Activated naive CD4-positive, alpha-beta T cell treated with Interleukin-2 at 50 U/mL for 16 hours (primary cell): Measurements from ENCODE around the gene PSD4.

Experiments used
- DNase-seq: peaks from one replicate; pipeline ENCODE4 v3.0.0-alpha.2; 2020

The PSD4 gene

GRCh38 chr2:113185664-113186432 is 12.1 kb downstream of the PSD4 start:
- DNase-seq, result no peak

- DNase-seq, result no peak
Observed at GRCh38 chr2:113186433-113186796, 12.6 kb downstream of the PSD4 start.

DNA sequence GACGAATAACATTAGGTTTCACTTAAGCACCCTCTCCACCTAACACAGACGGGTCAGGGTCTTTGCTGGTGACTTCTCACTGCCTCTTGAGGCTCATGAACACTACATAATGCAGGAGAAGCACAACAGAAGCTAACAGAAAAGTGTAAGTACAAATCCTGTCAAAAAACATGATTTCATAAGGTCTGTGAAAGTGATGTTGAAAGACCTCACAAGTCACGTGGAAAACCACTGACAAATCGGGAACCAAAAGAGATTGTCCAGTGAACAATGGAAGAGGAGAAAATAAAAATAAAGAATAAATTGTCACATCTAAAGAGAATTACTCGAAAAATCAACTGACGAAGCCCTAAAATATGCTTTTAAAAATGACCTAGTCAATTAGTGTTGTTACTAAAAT is 14.0 kb downstream of the PSD4 start:
- no peak for DNase-seq

GRCh38 chr2:113190871-113191270 is 17.1 kb downstream of the PSD4 start:
- DNase-seq, result no peak

DNA sequence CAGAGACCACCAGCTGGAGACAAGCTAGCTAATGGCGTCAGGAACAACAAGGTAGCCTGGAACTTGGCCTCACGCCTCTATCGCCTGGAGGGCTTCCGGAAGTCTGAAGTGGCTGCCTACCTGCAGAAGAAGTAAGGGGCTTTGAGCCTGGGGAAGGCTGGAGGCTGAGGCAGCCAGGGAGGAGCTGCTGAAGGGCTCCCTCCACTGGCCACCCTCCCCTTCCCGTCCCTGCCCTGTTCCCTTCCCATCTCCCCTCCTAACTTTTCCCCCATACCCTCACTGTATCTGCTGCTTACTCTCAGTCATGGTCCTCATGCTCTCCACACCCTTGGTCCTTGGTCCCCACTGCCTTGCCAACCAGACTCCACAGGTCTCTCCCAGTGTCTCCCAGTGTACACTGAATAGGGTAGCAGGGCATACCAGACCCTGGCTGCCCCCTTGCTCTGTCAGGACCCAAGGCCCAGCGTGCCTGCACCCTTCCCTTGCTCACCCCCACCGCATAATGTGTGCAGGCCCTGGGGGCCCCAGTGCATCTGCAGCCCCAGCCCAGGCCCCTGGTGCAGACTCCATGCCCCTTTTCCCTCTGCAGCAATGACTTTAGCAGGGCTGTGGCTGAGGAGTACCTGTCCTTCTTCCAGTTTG is 18.8 kb downstream of the PSD4 start:
- DNase-seq, result no peak

- no peak for DNase-seq
Observed at GRCh38 chr2:113195923-113196501, 22.2 kb downstream of the PSD4 start.

DNA sequence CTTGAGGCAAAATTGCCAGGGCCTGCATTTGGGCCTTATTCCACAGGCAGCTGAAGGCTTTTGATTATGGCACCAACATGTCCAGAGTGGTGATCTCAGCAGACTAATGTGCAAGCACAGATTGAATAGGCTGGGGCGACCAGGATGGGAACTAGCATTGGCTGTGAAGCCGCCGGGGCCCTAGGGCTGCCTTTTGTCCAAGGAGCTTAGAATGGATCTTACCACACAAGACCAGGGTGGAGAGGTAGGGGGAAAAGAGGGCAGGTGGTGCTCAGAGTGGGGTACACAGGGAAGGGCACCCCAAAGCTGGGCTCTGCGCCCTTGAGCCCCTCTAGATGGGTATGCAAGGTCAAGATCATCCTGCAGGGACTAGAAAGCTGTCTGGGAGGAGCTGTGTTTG is 23.1 kb downstream of the PSD4 start:
- DNase-seq, result no peak

DNA sequence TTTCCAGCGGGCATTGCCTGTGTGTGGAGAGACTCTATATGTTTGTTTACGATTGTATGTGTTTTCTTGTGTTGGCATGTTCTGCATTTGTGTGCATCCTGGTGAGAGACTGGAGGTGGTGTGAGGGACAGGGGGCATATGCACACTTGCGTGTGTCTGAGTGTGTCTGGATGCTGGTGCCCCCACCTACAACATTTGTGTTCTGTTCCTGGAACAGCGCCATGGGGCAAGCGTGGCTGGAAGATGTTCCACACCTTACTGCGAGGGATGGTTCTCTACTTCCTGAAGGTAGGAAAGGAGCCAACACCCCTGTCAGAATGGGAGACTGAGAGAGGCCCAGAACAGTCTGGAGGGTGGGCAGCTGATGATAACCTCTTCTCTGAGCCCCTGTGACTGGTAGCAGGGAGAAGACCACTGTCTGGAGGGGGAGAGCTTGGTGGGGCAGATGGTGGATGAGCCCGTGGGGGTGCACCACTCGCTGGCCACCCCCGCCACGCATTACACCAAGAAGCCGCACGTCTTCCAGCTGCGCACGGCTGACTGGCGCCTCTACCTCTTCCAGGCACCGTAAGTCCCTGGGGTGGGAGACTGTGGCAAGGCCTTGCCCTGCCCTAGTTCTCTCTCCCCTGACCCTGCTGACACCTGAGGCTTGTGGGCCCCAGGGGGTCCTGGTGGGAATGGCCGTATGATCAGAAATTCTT is 23.7 kb downstream of the PSD4 start:
- DNase-seq, result no peak

GRCh38 chr2:113198048-113198789 is 24.4 kb downstream of the PSD4 start:
- no peak for DNase-seq

GRCh38 chr2:113198790-113199612 is 25.2 kb downstream of the PSD4 start:
- DNase-seq, result peak; percentile 84

DNA sequence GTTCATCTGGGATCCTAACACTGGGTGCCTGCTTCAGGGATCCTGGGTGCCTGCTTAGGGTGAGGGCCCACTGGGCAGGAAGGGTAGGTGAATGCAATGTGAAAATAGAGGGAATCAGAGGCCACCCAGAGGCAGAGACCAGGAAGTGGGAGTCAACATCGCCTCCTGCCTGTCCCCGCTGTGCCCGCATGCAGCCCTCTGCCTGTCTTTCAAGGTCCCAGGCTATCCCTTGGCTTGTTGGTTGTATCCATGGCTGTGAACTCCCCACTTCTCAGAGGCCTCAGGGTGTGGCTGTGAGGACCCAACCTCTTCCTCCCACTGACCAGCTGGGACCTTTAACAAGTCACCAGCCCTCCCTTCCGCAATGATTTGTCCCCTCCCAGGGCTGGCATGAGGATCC is 26.5 kb downstream of the PSD4 start:
- DNase-seq, result no peak

DNA sequence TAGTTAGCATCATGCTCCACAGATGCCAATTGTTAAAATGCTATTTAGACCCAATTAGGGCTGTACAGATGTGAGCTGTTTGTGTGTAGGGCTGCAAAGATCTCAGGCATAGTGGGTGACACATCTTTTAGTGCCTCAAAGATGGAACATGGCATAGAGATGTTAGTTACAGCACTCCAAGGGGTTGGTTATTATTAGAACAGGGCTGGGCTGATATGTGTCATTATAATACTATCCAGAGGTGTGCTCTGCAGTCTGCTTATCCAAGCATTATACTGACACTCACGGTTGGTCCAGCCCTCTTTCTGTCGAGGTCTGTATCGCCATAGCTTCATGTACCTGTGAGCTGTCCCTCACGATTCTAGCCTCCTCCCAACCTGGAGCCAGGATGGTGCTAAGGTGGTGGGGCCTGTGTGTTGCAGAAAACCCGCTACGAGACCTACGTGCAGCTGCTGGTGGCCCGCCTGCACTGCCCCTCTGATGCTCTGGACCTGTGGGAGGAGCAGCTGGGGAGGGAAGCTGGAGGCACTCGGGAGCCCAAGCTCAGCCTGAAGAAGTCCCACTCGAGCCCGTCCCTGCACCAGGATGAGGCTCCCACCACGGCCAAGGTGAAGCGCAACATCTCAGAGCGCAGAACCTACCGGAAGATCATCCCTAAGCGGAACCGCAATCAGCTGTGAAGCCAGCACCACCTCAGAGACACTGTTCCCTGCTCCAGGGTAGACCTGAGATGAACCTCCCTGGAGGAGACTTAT is 27.1 kb downstream of the PSD4 start:
- no peak for DNase-seq

DNA sequence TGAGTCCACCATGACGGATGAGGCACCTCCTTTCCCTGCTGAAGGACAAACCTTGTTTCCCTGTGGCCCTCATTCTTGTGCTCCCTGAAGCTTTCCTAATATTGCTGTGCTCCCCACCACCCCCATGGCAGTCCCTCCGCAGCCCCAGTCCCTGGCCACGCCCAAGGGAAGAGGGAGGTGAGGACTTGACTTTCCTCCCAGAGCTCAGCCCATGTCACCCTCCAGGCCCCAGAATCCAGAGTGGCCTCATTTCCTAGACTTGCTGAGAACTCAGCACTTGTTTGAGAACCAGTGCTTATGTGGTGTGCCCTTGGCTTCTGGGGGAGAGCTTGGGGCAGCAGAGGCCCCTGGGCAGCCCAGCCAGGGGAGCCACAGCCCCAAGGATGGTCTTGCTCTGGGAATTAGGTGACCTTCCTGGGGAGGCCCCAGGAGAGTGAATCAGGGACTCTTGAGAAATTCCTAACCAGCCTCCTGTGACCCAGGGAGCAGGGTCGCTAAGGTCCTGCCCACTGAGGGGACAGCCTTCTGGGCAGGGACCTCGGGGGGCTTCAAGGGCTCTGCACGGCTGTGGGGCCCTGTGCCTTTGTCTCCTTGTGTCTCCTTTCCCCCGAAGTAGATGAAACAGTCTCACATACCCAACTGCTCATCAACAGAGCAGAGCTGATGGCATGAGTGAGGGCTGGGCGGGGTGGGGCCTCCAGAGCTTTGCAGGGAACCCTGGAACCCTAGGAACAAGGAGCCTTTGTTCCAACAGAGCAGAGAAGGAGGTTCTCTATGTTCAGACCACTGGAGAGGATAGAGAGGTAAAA is 27.9 kb downstream of the PSD4 start:
- DNase-seq, result no peak

GRCh38 chr2:113202305-113203216 is 28.8 kb downstream of the PSD4 start:
- no peak for DNase-seq

GRCh38 chr2:113203217-113203530 is 29.4 kb downstream of the PSD4 start:
- no peak for DNase-seq

DNA sequence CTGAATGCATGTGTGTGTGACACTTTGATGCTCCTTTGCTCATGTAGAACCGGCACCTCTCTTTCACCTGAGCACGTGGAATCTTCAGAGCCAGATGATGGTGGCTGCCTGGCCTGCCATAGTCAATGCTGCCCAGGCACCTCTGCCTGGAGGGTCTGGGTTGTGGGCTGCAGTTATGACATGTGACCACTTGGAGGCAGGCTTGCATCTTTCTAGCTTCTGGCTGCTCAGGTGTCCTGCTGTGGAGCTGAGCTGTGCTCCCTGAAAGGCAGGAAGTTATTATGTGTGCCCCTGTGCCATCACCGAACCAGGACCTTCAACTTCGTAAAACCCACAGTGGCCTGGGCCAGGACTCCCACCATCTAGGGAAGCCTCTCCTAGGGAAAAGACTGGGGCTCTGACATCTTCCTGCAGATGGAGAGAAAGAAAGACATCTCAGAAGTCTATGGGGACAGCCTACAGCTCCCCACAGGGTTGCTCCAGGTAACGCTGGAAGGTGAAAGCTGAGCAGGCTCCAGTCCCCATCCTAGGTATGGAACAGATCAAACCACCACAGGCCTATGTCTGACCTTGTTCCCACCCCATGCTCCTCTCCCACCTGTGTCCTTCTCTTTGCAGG is 30.2 kb downstream of the PSD4 start:
- peak; percentile 77 for DNase-seq

DNA sequence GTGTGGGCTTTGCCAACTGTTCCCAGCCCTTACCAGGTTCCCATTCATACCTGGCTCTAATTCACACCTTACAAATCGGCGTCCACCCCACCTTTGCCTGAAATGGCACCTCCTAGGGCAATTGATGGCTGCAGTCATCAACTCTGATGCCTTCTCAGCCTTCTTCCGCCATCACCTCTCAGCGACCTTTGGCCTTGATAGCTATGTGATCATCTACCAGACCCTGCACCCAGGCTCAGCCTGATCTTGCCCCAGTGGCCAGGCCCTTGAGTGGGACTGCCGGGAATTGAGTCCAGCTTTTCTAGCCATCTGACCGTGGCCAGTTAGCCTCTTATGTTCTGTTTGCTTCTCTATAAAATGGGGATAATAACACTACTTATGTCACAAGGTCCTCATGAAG is 32.5 kb downstream of the PSD4 start:
- no peak for DNase-seq

- no peak for DNase-seq
Observed at GRCh38 chr2:113207021-113207420, 33.2 kb downstream of the PSD4 start.

GRCh38 chr2:113208396-113208795 is 34.6 kb downstream of the PSD4 start:
- DNase-seq, result no peak
